HG03565 (cell line): ENCODE data around the gene NBPF4.
A peak's percentile ranks its signal among the peaks of the same experiment; 100 is the strongest.
"Not testable (repeated sequence)": the region's sequence is repeated elsewhere in the genome, so short reads cannot be mapped to it uniquely, and the experiment has no call there.

ENCODE experiments used
- ATAC-seq: cut with Tn5 transposase; IDR thresholded peaks from one replicate; pipeline ENCODE4 v1.9.1; 2021; ENCODE audit warnings: mild to moderate bottlenecking, moderate library complexity; ENCODE audit not compliant: unreplicated experiment

The NBPF4 gene

GRCh38 chr1:108211014-108211413, 32.9 kb downstream of the NBPF4 start:
- no peak for ATAC-seq

- no peak for ATAC-seq
These were observed 34.3 kb downstream of the NBPF4 start for GRCh38 chr1:108209456-108210108.

GRCh38 chr1:108208724-108209446, 35.0 kb downstream of the NBPF4 start:
- ATAC-seq: no peak

GRCh38 chr1:108203582-108203981, 40.3 kb downstream of the NBPF4 start:
- ATAC-seq: not testable (repeated sequence)

GRCh38 chr1:108201687-108202086, 42.2 kb downstream of the NBPF4 start:
- no peak for ATAC-seq

GRCh38 chr1:108200687-108201051, 43.2 kb downstream of the NBPF4 start:
- no peak for ATAC-seq

GRCh38 chr1:108199781-108200686, 43.8 kb downstream of the NBPF4 start, which contains the start of gene SLC25A24:
TSS of gene SLC25A24 (minus strand) at chr1:108200343. CDS start at chr1:108200138, 205 bp downstream.
- peak; percentile 68 for ATAC-seq

- no peak for ATAC-seq
These were observed 44.6 kb downstream of the NBPF4 start for GRCh38 chr1:108199201-108199691.

- ATAC-seq: no peak
These were observed 49.8 kb downstream of the NBPF4 start for GRCh38 chr1:108194051-108194450.

- no peak for ATAC-seq
These were observed 50.5 kb downstream of the NBPF4 start for GRCh38 chr1:108193333-108193732.

GRCh38 chr1:108192581-108192980, 51.3 kb downstream of the NBPF4 start:
- no peak for ATAC-seq

GRCh38 chr1:108190686-108191416, 53.0 kb downstream of the NBPF4 start:
- no peak for ATAC-seq

- ATAC-seq: no peak
These were observed 53.8 kb downstream of the NBPF4 start for GRCh38 chr1:108190001-108190634.

- no peak for ATAC-seq
These were observed 55.1 kb downstream of the NBPF4 start for GRCh38 chr1:108188801-108189200.

GRCh38 chr1:108182959-108183700, 60.7 kb downstream of the NBPF4 start:
- ATAC-seq: no peak

- no peak for ATAC-seq
These were observed 64.9 kb downstream of the NBPF4 start for GRCh38 chr1:108179018-108179417.
